IPS DF 6.9 (cell line): ENCODE measurements around the gene C11orf54.

Source experiments
- DNase-seq: peaks from one replicate; pipeline ENCODE4 v3.0.0-alpha.2; 2013; ENCODE audit warnings: low read depth, low spot score
- H3K27ac ChIP-seq: one replicate; pipeline ENCODE4 v1.5.1; 2013; ENCODE audit warnings: low read length, control low read depth
- H3K27me3 ChIP-seq: 2 replicates; pipeline ENCODE4 v1.6.1; 2013; ENCODE audit warnings: mild to moderate bottlenecking, low read length; ENCODE audit not compliant: control insufficient read depth, insufficient read depth
- H3K36me3 ChIP-seq: 2 replicates; pipeline ENCODE4 v1.6.1; 2013; ENCODE audit warnings: low read length; ENCODE audit not compliant: control insufficient read depth, insufficient read depth
- H3K4me1 ChIP-seq: 2 replicates; pipeline ENCODE4 v1.6.1; 2013; ENCODE audit warnings: low read length; ENCODE audit not compliant: control insufficient read depth, insufficient read depth
- H3K4me3 ChIP-seq: 2 replicates; pipeline ENCODE4 v1.5.1; 2013; ENCODE audit warnings: mild to moderate bottlenecking, low read length
- H3K9me3 ChIP-seq: 2 replicates; pipeline ENCODE4 v1.6.1; 2013; ENCODE audit warnings: low read length, inconsistent platforms; ENCODE audit not compliant: control insufficient read depth, insufficient read depth
- WGBS: extraction: QIAGEN DNeasy Blood & Tissue Kit; methylation state at CpG from one replicate; pipeline ENCODE4 v1.1.7; 2013; ENCODE audit warnings: mixed read lengths, missing lambda C conversion rate; ENCODE audit not compliant: insufficient read length, insufficient coverage; 5-methylcytosine and 5-hydroxymethylcytosine counted together

C11orf54 gene

DNA sequence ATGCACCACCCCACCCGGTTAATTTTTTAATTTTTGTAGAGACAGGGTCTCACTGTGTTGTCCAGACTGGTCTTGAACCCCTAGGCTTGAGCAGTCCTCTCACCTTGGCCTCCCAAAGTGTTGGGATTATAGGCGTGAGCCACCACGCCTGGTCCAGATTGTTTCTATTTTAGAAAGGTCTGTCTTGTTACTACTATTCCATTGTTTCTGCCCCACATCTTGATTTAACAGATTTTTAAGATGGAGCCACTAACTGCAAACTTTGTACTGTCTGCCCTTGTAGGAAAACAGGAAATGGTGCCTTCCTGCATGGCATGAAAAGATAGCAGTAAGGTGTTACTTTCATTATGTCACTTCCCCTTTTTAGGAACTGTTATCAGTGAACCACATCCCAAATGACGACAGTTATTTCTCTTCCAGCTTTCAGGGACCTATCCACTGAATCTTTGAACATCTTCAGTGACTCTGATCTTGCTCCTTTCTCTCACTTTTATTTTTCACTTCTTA lies 23.4 kb upstream of the C11orf54 start:
- WGBS: no CpG with 5 or more reads among the region's 4 CpGs
- no peak overlapping the region for H3K4me3 ChIP-seq
- H3K9me3 ChIP-seq: no peaks in the 10 kb centered on the region
- DNase-seq: no peak
- no peak overlapping the region for H3K27ac ChIP-seq
- no peaks in the 10 kb centered on the region for H3K4me1 ChIP-seq
- H3K36me3 ChIP-seq: peaks cover 2% of the 10 kb centered on the region; the same call in 1 of the 2 replicates
- H3K27me3 ChIP-seq: no peaks in the 10 kb centered on the region

DNA sequence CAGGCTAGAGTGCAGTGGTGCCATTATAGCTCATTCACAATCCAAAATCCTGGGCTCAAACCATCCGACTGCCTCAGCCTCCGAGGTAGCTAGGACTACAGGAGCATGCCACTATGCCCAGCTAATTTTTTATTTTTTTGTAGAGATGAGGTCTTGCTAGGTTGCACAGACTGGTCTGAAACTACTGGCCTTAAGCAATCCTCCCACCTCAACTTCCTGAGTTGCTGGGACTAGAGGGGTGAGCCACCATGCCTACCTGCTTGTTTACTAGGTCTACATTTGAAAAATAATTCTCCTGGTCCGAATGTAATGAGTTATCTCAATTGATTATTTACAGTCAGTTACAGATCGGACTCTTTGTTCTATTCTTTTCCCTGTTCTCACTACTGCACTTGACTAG lies 22.2 kb upstream of the C11orf54 start:
- Histone ChIP-seq H3K36me3 (peaks cover 2% of the 10 kb centered on the region; the same call in 1 of the 2 replicates), H3K4me1 (no peaks in the 10 kb centered on the region), H3K27me3 (no peaks in the 10 kb centered on the region), H3K4me3 (no peak overlapping the region), H3K27ac (no peak overlapping the region), H3K9me3 (no peaks in the 10 kb centered on the region)
- no CpG with 5 or more reads among the region's 4 CpGs for WGBS
- DNase-seq: no peak

DNA sequence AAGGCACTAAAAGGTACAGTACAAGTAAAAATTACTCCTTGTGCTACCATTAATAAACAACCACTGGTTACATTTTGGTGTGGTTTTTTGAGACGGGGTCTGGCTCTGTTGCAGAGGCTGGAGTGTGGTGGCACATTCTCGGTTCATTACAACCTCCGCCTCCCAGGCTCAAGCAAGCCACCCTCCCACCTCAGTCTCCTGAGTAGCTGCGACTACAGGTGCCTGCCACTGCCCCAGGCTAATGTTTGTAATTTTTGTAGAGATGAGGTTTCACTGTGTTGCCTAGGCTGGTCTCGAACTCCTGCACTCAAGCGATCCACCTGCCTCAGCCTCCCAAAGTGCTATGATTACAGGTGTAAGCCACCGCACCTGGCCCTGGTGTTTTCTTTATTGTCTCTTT lies 20.9 kb upstream of the C11orf54 start:
- no peak overlapping the region for H3K27ac ChIP-seq
- no peak overlapping the region for H3K4me3 ChIP-seq
- no peak for DNase-seq
- H3K4me1 ChIP-seq: no peaks in the 10 kb centered on the region
- H3K36me3 ChIP-seq: peaks cover 2% of the 10 kb centered on the region; the same call in 1 of the 2 replicates
- no peaks in the 10 kb centered on the region for H3K9me3 ChIP-seq
- no peaks in the 10 kb centered on the region for H3K27me3 ChIP-seq
- no CpG with 5 or more reads among the region's 7 CpGs for WGBS

DNA sequence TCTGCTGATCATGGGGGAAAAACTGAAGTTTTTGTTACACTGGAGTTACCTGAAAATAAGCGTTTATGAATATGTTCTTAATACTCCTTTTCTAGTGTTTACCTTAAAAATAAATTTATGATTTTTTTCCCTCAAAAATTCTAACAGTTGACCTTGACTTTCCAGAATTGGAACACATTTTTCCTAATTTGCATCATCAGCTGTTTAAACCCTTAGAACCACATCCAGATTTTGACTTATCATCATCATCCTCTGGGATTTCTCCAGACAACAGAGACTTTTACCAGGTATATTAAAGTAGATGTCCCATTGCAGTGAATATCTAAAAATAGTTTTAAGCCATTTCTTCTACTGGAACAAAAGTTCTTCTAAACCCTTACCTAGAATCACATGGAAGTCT lies 17.4 kb upstream of the C11orf54 start:
- no peaks in the 10 kb centered on the region; the same call in 1 of the 2 replicates for H3K36me3 ChIP-seq
- H3K27me3 ChIP-seq: no peaks in the 10 kb centered on the region
- H3K27ac ChIP-seq: no peak overlapping the region
- no peaks in the 10 kb centered on the region for H3K4me1 ChIP-seq
- no peak overlapping the region for H3K4me3 ChIP-seq
- DNase-seq: no peak
- WGBS: no CpG with 5 or more reads among the region's 1 CpG
- no peaks in the 10 kb centered on the region for H3K9me3 ChIP-seq

DNA sequence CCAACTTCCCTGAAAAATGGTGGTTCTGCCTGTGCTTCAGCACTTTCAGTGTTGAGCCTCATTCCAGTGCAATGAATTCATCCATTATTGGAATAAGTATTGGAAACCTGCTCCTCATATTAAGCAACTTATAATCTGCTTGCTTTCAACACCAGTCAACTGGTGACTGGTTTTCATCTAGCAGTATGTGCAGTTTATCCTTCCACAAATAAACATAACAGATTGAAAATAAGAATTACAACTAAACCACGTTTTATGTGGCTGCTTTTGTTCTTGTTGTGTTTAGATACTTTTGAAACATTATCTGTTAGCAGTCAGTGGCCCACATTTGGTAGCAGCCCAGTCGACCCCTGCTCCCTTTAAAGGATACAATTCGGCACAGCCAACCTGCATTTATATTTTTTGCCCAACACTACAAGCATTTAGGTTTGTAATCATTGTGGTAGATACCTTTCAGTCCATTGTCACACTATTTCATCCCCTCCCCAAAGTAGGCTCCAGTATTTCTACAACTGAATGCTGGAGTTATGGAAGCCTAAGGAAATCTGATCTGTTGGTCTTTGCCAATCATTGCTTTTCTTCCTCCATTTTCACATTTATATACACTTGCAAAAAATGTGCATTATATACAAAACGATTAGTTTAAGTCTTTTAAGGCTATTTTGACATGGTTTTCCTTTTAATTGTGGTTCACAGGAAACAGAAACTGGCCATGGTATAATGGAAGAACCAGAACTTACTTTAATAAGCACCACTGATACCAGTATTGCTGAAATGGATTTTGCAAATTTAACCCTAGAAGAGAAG lies 13.3 kb upstream of the C11orf54 start:
- peaks cover 6% of the 10 kb centered on the region; the same call in 1 of the 2 replicates for H3K36me3 ChIP-seq
- no peak overlapping the region for H3K27ac ChIP-seq
- WGBS: no CpG with 5 or more reads among the region's 4 CpGs

DNA sequence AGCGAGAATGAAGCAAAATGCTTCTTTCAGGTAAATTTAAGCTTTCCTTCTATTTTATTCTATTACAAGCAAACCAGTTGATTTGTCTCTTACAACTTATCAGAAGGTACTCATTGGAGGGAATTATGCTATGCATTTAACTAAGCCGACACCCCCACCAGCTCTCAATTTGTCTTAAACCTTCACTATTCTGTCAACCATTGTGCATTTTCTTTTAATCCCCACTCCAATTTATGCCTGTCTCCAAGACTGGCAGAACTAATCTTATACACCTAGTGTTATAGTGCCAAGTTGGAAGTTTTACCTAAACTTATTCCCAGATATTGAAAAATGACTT lies 12.7 kb upstream of the C11orf54 start:
- H3K4me3 ChIP-seq: no peak overlapping the region
- no CpG with 5 or more reads among the region's 2 CpGs for WGBS
- no peaks in the 10 kb centered on the region for H3K4me1 ChIP-seq
- no peaks in the 10 kb centered on the region for H3K27me3 ChIP-seq
- no peaks in the 10 kb centered on the region for H3K9me3 ChIP-seq
- no peak for DNase-seq
- peaks cover 12% of the 10 kb centered on the region; the same call in 1 of the 2 replicates for H3K36me3 ChIP-seq
- no peak overlapping the region for H3K27ac ChIP-seq

More for the DNA sequence above, 13.3 kb upstream of the C11orf54 start:
- H3K4me3 ChIP-seq: no peak overlapping the region
- H3K9me3 ChIP-seq: no peaks in the 10 kb centered on the region
- H3K27me3 ChIP-seq: no peaks in the 10 kb centered on the region
- no peak for DNase-seq
- H3K4me1 ChIP-seq: no peaks in the 10 kb centered on the region

DNA sequence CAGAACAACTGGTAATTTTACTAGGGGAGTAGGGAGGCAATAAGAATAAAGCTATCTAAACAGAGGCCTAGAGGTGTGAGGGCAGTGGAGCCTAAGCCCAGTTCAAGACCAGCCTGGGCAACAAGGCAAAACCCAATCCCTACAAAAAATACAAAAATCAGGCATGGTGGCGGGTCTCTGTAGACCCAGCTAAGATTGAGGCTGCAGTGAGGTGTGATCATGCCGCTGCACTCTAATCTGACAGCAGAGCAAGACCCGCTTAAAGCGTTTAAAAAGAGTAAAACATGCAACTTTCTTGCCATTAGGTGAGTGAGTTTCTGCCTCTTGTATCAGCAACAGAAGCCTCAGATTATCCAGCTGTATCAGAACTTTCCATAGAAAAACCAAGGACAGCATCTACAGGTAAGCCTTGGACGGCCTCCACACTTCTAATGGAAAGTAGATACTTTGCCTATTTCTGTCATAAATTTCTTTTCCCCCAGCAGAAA lies 12.3 kb upstream of the C11orf54 start:
- H3K4me3 ChIP-seq: no peak overlapping the region
- H3K9me3 ChIP-seq: no peaks in the 10 kb centered on the region
- no peak overlapping the region for H3K27ac ChIP-seq
- no peaks in the 10 kb centered on the region for H3K4me1 ChIP-seq
- no peak for DNase-seq
- no CpG with 5 or more reads among the region's 5 CpGs for WGBS
- H3K27me3 ChIP-seq: no peaks in the 10 kb centered on the region
- peaks cover 13% of the 10 kb centered on the region; the same call in 1 of the 2 replicates for H3K36me3 ChIP-seq

DNA sequence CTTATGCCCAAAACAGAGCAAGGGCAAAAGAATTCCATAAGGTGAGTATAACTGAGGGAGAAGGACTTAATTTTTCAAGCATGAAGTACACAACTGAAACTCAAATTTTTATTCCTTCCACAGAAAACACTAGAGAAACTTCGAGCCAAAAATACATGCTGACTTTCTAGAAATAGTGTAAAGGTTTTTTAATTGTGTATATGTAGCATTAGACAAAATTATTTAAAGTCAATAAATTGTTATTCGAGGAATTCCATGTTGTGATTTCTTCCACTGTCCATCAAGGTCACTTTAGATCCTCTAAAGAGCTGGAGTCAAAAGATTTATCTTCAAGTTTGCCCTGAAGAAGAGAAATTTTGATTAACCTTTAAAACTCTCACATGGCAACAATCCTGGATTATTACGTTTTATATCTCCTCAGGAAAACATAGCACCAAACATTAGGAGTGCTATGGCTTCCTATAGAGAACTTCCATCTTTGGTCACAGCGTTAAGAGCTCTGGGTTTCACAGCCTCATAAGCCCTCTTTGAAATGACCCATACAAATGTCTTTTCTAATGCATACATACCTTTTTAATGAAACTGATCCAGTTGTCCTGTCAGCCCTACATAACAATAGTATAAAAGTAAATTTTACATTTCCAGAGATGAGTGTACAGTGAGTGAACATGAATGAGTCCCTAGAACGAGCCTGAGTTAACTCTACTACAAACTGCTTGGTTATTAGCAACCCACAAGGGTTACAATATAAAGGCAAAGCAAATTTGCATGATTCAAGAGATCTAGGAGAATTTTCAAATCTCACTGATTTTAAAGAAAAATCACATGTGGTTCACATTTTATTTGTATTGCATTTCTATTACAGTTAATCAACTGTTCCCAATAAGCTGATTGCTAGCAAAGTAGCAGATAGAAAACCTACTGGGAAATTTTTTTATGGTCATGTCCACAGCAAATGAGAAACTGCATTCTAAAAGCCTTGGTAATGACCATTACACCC lies 11.1 kb upstream of the C11orf54 start:
- H3K36me3 ChIP-seq: peaks cover 20% of the 10 kb centered on the region; the same call in 1 of the 2 replicates
- no peak for DNase-seq
- no peaks in the 10 kb centered on the region for H3K4me1 ChIP-seq
- no peak overlapping the region for H3K27ac ChIP-seq
- no peaks in the 10 kb centered on the region for H3K9me3 ChIP-seq
- no peak overlapping the region for H3K4me3 ChIP-seq
- H3K27me3 ChIP-seq: no peaks in the 10 kb centered on the region
- no CpG with 5 or more reads among the region's 5 CpGs for WGBS

DNA sequence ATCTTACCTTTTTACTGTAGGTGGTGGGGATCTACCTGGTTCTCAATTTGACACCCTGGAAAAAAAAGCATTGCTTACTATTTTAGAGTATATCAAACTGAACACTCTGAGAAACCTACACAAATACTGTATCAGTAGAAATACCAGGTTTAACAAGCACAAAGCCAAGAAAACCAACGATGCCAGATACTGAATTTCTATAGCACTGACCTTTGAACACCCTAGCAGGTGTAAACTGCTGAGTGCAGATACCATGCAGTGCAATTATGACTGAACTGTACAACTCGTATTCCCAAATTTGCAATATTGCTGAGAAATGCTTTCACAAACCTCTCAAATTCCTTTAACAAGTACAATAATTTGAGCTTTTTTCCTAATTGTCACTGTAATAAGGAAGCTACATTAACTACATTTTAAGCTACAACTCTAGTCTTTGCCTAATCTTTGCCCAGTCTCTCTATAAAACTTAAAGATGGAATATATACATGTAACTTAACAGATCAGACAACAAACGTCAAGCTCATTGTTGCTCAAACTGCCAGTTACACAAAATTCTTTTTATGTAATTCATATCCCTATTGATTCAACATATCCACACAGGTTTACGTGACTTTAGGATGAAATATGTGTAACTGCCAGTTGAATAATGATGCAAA lies 9.1 kb upstream of the C11orf54 start:
- Histone ChIP-seq H3K4me1 (no peaks in the 10 kb centered on the region), H3K27ac (no peak overlapping the region)
- no CpG with 5 or more reads among the region's 4 CpGs for WGBS

DNA sequence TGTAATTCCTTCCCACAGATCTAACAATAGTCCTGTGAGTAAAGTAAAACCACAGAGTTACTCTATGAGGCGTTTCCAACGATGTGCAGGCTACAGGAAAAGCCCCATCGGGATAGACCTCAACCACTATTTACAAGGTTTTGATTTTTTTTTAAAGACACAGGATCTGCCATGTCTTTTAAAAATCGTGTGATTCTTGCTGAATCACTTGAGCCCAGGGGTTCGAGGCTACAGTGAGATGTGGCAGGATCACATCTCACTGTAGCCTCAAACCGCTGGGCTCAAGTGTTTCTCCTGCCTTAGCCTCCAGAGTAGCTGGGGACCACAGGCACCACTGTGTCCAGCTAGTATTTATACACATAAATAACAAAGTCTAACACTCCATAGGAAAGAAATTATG lies 8.0 kb upstream of the C11orf54 start:
- DNase-seq: no peak
- Histone ChIP-seq H3K4me3 (no peak overlapping the region), H3K27ac (no peak overlapping the region), H3K4me1 (no peaks in the 10 kb centered on the region), H3K9me3 (no peaks in the 10 kb centered on the region), H3K36me3 (peaks cover 27% of the 10 kb centered on the region; the same call in 1 of the 2 replicates), H3K27me3 (no peaks in the 10 kb centered on the region)
- no CpG with 5 or more reads among the region's 6 CpGs for WGBS

More for the DNA sequence above, 9.1 kb upstream of the C11orf54 start:
- H3K4me3 ChIP-seq: no peak overlapping the region
- H3K9me3 ChIP-seq: no peaks in the 10 kb centered on the region
- H3K36me3 ChIP-seq: peaks cover 23% of the 10 kb centered on the region; the same call in 1 of the 2 replicates
- no peaks in the 10 kb centered on the region for H3K27me3 ChIP-seq
- DNase-seq: no peak
